ENCODE data around the gene COL4A2.

The COL4A2 gene

DNA sequence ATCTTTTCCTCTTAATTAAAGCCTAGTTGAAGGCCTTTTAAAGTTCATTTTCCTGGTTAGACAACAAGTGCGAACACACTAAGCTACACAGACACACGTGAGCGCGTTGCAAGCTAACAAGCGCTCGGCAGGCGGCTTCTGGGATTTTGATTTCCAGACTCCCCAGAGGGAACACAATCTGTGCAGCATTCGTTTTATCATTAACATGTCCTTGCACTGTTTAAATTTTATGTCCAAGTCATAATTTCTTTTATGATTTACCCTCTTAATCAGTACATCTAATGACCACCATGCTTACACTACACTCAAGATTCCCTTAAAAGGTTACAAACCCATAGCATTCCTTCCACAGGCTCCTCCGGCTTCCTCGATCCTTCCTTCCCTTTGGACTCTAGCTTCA, 16.9 kb upstream of the COL4A2 start:
- no peak for DNase-seq

DNA sequence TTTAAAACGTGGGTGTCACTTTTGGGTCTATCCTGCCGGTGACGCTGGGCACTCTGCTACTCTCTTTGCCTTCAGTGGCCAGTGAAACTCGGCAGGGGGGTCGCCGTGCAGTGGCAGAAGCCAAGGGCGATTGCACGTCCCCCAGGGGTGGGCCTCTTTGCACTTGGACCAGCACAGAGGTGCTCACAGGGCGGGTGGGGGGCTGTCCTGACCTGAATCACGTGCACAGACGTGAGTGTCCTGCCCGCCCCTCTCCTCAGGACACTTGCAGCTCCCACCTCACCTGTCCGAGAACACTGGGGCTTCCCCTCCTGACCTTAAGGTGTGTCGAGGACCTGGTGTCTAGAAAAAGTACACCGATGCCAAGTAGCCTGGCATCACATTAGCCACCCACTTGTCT, 16.3 kb upstream of the COL4A2 start:
- DNase-seq = no peak

DNA sequence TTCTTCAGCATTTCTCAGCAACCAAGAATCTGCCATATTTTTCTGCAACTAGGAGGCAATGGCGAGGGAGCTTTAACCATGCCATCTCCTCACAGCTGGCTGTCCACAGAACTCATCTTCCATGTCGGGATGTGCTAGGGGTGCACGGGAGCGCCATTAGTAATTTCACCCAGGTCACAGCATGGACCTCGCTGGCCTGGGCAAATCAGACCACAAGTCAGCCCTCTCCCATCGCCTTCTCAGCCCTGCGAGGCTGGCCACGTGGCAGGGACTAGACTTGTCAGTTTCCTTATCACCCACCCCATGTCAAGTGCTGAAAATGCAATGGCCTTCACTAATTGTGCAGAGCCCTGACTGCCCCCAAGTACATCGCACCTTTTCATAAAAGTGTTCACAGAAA, 15.8 kb upstream of the COL4A2 start:
- no peak for DNase-seq

DNA sequence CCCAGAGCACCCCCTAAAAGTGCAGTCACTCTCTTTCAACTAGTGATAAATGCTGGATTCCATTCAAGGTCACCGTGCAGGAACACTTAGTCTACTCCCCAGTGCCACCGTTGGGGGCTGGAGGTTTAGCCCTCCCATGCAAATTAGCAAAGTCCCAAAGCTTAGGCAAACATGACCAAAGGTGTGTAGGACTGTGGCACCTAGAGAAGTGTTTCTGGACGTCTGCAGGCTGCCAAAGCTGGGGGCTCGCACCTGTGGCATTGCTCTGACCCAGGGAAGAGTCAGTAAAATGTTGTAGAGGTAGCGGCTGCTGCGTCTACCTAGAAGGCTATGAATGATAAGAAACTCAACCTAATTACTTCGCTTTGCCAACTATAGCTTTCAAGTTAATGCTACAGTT, 14.0 kb upstream of the COL4A2 start:
- DNase-seq = no peak

DNA sequence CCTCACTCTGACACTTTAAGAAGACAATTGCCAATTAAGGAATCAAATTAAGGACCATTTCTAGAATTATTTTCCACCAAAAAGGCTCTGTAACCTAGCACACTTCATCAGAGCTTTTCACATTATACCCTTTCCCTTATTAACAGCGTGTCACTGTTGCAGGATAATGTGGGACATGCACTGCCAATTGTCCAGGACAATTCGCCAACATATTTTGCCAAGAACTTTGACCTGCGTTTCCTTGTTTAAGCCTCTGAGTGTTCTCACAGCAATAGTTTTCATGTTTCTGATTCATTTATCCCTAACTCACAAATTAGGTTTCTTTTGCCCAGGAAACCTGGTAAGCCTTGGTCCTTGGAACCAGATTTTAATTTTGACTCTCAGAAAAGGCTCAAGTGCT, 13.4 kb upstream of the COL4A2 start:
- no peak for DNase-seq

DNA sequence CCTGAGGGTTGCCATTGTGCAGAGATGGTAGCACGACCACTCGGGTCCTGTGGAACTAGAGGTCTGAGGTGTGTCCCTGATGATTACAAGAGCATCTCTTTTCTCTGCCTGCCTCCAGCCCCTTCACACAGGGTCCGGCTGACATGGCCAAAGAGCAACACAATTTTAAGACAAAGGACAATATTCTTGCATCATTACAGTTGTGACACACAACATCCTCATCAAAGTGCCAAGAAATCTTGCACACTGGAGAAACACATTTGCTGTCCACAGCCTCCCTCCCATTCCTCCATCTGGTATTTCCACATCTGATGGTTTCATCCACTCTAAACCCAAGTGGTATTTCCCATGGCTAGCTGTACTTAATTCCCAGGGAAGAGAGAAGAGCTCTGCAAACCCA, 12.9 kb upstream of the COL4A2 start:
- no peak for DNase-seq

DNA sequence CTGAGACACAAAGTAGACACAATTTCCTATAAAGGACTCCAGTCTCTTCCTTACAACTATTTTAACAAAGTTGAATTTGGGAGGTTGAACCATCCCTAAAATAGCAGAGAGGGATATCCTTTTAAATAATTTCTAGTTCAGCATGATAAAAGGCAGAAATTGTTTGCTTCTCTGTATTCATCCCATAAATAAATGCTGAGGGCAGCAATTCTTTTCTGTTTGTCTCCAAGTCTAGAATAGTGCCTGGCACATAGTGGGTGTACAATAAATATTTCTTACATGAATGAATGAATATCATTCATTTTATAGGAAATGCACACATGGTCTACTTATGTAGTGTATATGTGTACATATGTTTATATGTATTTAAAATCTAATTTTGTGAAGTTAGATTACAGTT, 12.5 kb upstream of the COL4A2 start:
- DNase-seq = no peak

DNA sequence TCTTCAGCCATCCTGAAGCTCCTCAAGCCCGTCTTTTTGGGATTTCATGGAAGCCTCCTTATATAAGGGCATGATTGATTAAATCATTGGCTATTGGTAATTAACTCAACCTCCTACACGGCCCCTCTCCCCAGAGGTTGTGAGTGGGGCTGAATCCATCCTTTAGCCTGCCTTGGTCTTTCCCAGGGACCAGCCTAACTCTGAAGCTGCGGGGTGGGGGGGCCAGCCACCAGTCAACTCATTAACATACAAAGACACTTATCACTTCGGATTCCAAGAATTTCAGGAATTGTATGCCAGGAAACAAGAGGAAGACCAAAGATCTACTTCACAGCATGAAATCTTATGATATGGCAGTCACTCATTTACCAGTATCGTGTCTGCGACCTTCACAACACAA, 10.1 kb upstream of the COL4A2 start:
- DNase-seq = no peak

DNA sequence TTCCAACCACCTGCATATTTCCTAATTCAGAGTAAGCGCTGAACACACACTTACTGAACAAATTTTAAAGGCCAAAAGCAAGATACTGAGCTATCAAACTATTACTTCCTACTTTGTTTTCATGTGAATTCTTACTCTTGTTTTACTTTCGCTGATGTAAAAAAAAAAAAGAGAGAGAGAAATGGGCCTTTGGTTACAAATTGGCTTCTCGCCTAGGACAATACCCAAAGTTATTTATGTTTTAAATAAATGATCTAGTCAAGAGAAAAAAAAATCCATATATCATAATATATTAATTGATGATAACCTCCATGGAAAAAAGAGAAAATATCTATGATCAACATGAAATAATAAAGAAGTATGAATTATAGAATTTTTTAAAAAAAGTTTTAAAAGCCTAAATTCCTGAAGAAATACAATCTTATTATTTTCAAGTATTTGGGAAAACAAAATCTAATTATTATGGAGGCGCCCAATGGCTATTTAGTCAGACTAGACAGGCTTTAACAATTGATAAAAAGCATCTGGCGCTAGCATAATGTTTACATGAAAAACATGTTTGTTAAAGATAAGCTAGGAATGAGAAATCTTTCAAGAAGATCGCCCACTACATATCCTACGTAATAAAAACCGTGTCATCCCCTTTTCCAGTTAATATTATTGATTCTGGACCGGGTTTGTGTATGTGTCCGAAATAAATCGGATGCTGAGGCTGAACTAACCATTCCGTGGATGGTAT, 9.1 kb upstream of the COL4A2 start:
- DNase-seq = no peak

DNA sequence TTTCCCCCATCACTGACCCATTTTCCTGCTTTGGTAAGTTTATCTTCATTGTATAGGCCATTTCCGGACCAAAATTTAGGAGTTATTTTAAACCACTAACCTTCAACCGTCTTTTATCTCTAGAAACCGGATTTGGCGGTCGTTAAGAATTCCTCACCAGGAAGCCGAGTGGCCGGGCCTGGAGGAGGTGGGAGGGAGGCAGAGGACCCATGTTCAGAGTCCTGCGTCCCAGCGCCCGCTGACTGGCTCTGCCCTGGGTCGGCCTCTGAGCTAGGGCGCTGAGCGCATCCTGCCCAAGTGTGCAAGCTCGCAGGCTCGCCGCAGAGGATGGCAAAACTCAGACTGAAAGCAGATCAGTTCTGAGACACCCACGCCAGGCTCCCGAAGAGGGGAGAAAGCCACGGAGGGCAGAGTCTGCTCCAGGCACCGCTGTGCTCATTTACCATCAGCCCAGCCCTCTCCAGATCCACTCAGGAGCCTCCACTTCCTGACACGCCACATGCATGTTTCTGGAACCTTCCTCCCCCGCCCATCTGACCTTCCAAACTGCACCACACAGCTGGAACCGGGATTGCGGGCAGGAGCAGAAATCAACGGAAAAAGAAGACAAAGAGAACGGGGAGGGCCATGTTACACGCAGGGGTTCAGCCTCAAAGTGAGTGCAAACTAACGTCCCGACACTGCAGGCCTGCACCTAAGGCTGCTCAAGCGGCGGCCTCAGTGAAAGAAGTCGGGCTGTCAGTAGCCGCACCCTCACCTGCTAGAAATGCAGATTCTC, 8.4 kb upstream of the COL4A2 start:
- no peak for DNase-seq

DNA sequence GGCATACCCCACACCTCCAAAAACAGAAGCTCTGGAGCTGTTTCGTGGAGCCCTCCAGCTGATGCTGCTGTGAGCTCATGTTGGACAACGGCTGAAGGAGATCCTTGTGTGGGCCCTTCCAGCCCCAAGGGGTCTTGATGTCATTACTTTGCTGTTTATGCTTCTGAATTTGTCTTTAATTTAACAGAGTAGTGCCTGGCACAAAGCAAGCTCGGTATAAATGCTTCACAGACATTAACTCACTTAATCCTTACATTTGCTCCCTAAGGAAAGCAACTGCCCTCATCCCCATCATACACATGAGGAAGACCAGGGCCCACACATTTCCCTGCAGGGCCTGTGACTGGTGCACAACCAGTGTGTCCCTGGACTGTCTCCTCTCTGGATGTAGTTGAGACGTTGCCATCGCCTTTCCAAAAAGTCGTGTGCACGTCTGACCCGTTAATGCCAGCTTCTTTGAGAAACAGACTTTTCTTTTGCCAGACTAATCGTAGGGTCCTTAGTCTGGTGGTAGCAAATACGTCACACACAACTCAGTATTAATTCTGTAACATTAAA, 7.7 kb upstream of the COL4A2 start:
- DNase-seq = no peak

DNA sequence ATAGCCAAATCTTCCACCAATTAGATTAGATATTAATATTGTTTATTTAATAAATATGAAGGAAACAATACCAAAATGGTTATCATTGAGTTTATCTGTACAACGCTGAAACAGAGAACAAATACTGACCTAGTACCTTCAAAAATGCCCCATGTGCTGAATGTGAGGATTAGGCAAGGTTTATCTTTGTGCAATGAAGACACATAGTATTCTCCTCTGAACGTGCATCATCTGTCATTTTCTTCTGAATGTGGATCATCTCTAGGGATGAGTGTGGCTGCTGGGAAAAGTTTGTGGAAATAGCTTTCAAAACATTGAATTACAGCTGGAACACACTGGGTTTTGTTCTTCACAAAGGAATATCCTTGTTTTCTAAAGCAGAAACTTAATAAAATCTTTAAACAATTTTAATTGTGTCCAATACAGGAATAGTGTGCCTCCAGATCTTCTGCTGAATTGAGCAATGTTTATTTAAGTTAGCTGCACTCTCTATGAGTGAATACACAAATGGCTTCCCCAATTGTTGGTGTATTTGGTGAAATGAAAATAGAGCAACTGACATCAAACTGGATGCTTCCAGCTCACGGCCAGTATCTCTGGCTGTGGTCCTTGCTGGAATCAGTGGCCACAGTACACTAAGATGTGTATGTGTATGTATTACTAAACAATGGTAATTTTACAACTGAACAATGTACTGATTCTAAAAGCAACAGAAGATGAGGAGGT, 6.8 kb upstream of the COL4A2 start:
- DNase-seq = no peak

DNA sequence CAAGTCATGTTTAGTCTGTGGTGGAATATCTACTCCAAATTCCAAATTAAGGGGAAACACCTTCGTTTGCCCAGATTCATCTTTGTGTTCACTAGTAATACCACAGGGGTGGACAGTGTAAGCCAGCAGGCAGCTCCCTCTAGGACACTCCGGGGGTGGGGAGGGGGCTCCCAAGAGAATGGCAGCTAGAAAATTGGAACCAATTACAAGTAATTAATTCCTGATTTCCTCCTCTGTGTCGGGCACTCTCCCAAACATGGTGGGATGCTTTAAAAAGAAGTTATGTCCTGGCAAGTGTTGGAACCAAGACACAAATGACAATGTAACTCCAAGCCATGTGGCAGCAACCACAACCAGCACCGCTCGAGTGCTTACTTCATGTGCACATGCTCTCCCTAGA, 6.0 kb upstream of the COL4A2 start:
- DNase-seq = no peak

DNA sequence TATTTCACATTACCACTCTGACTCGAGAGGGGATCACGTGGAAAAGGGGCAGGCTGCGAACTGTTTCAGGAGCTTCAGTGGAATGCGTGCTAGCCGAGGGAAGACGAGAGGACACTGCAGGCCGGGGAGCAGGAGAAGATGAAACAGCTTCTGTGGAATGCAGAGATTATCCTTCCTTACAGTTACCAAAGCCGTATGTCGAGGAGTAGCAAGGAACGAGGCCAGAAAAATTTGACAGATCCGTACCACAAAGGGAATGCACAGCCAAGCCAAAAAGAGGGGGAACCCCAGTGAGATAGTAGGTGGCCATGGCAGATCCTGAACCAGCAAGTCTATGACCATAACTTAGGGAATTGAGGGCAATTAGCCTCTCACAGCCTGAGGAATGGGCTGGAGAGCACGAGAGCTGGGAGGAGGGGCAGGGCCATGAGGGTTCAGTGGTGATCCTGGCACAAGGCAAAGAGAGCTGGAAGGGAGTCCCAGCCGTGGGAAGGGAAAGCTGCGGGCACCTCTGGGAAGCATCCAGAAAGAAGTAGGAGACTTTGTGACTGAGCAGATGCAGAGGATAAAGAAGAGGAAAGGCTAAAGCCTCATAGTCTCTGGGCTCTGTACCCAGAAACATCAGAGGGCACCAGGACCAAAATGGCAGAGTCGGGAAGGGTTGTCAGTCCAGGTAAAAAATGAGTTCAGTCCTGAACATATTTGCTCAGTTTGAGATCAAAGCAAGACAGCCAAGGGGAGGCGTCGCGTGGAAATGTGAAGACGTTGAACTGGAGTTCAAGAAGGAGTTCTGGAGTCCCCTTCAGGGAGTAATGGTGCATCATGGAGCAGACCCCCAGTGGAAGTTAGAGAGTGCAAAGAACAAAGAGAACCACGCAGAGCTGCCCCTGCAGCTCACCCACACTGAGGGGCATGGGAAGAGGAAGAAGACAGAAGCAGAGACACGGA, 5.2 kb upstream of the COL4A2 start:
- DNase-seq = no peak

DNA sequence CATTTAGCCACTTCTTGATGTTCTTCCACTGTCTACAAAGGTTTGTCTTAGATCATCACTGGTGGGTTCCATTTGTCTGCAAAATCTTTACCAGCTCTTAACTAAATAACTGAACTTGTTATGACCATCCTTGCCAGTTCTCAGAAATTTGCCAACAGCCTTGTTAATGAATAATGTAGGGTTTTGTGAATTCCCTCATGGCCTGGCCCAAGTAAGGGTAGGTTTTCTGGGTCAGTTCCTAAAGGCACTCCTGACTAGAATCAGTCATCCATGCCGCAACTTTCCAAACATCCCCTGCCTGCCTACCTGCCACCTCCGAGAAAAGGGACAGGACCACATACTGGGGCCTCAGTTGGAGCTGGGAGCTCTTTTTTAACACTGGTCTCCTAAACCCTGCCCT, 4.1 kb upstream of the COL4A2 start:
- DNase-seq = no peak

DNA sequence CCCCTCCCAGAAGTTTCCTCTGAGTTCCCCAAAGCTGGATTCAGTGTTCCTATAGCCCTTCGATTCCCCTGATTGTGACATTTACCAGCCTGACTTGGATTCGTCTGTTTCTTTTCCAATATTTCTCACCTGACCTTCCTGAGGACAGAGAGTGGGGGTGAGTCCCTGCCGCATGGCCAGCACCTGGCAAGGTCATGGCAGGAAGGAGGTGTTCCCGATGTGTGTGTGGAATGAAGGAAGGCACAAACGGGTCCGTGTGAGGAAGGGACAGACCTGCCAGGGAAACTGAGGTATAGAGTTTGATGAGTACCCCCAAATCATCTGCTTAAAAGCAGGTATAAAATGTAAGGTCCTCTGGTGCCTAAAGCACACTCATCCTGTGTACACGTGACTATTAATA, 3.4 kb upstream of the COL4A2 start:
- DNase-seq = no peak

DNA sequence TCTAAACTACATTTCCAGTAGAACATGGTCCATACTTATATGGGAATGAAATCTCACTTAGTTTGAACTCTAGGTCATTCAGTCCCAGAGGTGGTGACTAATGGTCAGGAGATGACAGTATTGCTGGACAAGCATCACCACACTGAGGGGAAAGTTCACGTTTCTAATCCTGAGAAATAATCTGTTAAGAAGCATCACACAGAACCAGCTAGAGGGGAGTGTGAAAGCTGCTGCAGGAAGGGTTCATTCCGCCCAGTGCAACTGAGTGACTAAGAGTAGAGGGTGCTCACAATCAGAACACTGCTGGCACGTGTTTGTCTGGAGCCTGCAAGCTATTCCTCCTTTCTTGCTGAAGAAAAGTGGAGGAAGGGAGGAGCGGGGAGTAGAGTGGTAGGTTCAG, 2.8 kb upstream of the COL4A2 start:
- no peak for DNase-seq

DNA sequence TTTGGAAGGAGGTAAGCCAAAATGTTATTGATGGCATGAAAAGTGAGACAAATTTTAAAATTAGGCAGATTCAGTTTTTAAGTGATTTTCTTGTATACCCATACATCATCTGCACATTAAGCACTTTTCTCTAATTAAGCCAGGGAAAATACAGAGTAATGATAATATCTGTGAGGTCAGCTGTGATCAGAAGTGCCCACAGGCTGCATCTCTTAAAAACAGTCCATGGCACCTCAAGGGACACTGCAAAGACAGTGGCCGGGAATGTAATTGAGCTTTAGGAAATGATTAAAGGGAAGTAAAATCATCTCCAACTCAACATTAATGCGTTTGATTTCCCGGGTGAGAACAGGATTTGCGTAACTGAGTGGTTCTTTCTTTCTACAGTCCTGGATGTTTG, 2.1 kb upstream of the COL4A2 start:
- DNase-seq = no peak

DNA sequence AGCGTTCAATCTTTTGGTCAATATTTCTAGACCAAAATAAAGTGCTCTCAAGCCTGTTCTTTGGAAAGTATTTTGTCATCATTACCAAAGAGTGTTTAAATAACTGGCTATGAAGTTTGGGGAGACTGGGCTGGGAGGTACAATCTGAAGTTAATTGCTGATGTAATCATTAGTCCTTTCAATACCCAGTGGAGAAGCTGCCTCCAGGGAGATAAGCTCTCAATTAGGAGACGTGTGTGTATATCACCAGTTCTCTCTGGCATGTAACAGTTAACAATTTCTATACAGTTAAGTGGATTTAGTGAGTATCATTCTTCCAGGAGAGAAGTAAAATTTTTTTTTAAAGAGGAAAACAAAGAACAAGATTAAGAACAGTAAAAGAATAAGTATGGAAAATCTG, 1.5 kb upstream of the COL4A2 start:
- DNase-seq = no peak

DNA sequence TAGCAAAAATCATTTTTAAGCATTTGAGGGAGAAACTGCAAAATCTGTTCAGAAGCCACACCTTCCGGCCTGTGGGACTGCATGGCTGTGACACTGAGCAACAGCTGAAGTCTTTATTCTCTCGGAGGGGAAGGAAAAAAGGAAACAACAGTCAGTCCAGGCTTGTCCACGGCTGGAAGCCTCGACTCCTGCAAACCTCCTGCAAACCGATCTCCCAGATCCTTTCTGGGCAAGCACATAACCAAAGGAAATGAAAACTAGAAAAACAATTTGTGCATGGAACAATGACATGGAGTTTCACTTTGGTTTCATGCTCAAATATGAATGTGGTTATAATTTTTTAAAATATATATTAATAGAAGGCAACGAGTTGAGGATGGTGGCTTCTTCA, 1.1 kb upstream of the COL4A2 start:
- DNase-seq = no peak

DNA sequence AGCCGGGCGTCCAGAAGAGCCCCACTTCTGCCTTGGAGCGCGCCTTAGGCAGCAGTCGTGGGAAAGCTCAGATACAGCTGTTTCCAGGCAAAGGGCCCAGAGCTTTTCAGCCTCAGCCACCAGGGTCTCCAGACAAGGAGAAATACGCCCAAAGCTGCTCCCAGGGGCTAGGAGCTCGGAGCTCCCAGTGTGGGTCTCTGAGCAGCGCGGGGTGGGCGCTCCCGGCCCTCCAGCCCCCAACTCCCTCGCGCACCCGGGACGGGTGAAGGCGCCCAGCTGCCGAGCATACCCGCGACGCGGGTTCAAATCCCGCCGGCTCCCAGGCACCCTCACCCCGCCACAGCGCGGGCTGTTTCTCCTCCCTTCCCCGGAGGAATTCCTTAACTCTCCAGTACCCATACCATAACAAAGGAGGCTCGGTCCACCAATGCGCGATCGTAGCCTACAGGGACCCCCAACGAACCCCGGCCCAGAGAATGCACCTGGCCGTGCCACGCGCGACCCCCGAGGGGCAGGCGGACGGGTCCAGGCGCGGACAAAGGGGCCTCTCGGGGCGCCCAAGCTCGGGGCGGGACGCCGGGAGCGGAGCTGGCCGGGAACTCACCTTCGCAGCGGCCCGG, 634 bp upstream of the COL4A2 start:
- peak in 1 of 51 donors; percentile 40 for DNase-seq
